Immature natural killer cell (primary cell): ENCODE measurements around the gene ABHD4. TPM values are rescaled to one million over a fixed set of nuclear protein-coding genes. Genes with fewer than 3 reads are reported as not detected.
"Not testable (repeated sequence)": the region's sequence is repeated elsewhere in the genome, so short reads cannot be mapped to it uniquely, and the experiment has no call there.

Experiments
- DNase-seq, 3 donors: peaks; one replicate each; pipeline ENCODE4 v3.0.0; 2022; ENCODE audit warnings: mixed read lengths in 1 of 3
- H3K27ac Mint-ChIP-seq, 6 donors: one replicate each; pipeline ENCODE4 v1.8.0; 2020; ENCODE audit warnings: mixed read lengths in 6 of 6, mild to moderate bottlenecking in 5 of 6, inconsistent platforms in 4 of 6, moderate library complexity in 3 of 6
- H3K27me3 Mint-ChIP-seq, 3 donors: one replicate each; pipeline ENCODE4 v1.8.0; 2020 to 2021; ENCODE audit warnings: low read depth in 3 of 3, mild to moderate bottlenecking in 3 of 3, mixed read lengths in 3 of 3, moderate library complexity in 3 of 3, inconsistent platforms in 1 of 3
- H3K36me3 Mint-ChIP-seq, 3 donors: one replicate each; pipeline ENCODE4 v1.8.0; 2020; ENCODE audit warnings: mixed read lengths in 3 of 3, inconsistent platforms in 2 of 3, mild to moderate bottlenecking in 2 of 3
- H3K4me1 Mint-ChIP-seq, 2 donors: one replicate each; pipeline ENCODE4 v1.8.0; 2020; ENCODE audit warnings: inconsistent platforms in 2 of 2, mild to moderate bottlenecking in 2 of 2, mixed read lengths in 2 of 2, moderate library complexity in 1 of 2
- H3K4me3 Mint-ChIP-seq, 5 donors: one replicate each; pipeline ENCODE4 v1.8.0; 2020; ENCODE audit warnings: mild to moderate bottlenecking in 5 of 5, mixed read lengths in 5 of 5, inconsistent platforms in 3 of 5, moderate library complexity in 3 of 5
- H3K9me3 Mint-ChIP-seq, 6 donors: one replicate each; pipeline ENCODE4 v1.8.0; 2020; ENCODE audit warnings: mild to moderate bottlenecking in 6 of 6, mixed read lengths in 6 of 6, inconsistent platforms in 4 of 6, moderate library complexity in 3 of 6
- polyA plus RNA-seq, 3 donors: library from polyadenylated mRNA; unstranded; fragments of 300-500 nt; fragmentation: Illumina TruSeq; gene quantifications; one replicate each; pipeline ENCODE4 v1.2.3, GENCODE V29; 2021

Gene ABHD4
- polyA plus RNA-seq, 3 donors from 2014 or later = 16.2 to 37.5 (median 30.8) TPM

GRCh38 chr14:22566266-22566665 is 31.8 kb upstream of the ABHD4 start:
- Mint-ChIP-seq H3K27ac (peak overlapping the region; percentile 99 to 100 (median 100)), H3K27me3 (peaks cover 4 to 24% (median 6%) of the 10 kb centered on the region in 3 donors), H3K4me3 (peak overlapping the region; percentile 59 to 81 (median 79)), H3K4me1 (peaks cover 92 to 95% of the 10 kb centered on the region in 2 donors)
- not testable (repeated sequence) for DNase-seq, H3K36me3 Mint-ChIP-seq, H3K9me3 Mint-ChIP-seq

- DNase-seq = no peak
- H3K9me3 Mint-ChIP-seq = no peaks in the 10 kb centered on the region
- H3K4me1 Mint-ChIP-seq = peaks cover 86 to 90% of the 10 kb centered on the region in 2 donors
- peak overlapping the region; percentile 58 to 74 (median 73) for H3K4me3 Mint-ChIP-seq
- H3K27ac Mint-ChIP-seq = peak overlapping the region; percentile 94 to 100 (median 100)
- H3K36me3 Mint-ChIP-seq = peaks cover 0 to 1% (median under 1%) of the 10 kb centered on the region in 3 donors
- peaks cover 0 to 18% (median 0%) of the 10 kb centered on the region in 3 donors for H3K27me3 Mint-ChIP-seq
Measured at GRCh38 chr14:22566845-22567244, 31.3 kb upstream of the ABHD4 start.

GRCh38 chr14:22567437-22567836 is 30.7 kb upstream of the ABHD4 start:
- peak in 2 of 3 donors; percentile 35 to 40 for DNase-seq
- H3K4me1 Mint-ChIP-seq = peaks cover 80 to 84% of the 10 kb centered on the region in 2 donors
- H3K4me3 Mint-ChIP-seq = peak overlapping the region; percentile 58 to 74 (median 73)

GRCh38 chr14:22569106-22569736 is 28.9 kb upstream of the ABHD4 start:
- H3K4me3 Mint-ChIP-seq = peak overlapping the region; percentile 56 to 81 (median 73)
- H3K4me1 Mint-ChIP-seq = peaks cover 62 to 66% of the 10 kb centered on the region in 2 donors
- peaks cover 0 to 15% (median 0%) of the 10 kb centered on the region in 3 donors for H3K27me3 Mint-ChIP-seq
- peaks cover 16 to 21% (median 19%) of the 10 kb centered on the region in 3 donors for H3K36me3 Mint-ChIP-seq
- H3K9me3 Mint-ChIP-seq = no peaks in the 10 kb centered on the region
- DNase-seq = no peak
- H3K27ac Mint-ChIP-seq = peak overlapping the region; percentile 95 to 100 (median 100)

More at GRCh38 chr14:22567437-22567836, 30.7 kb upstream of the ABHD4 start:
- Mint-ChIP-seq H3K27ac (peak overlapping the region; percentile 94 to 100 (median 100)), H3K27me3 (peaks cover 0 to 15% (median 0%) of the 10 kb centered on the region in 3 donors), H3K9me3 (no peaks in the 10 kb centered on the region), H3K36me3 (peaks cover 2 to 7% (median 5%) of the 10 kb centered on the region in 3 donors)

GRCh38 chr14:22569737-22570131 is 28.4 kb upstream of the ABHD4 start:
- no peaks in the 10 kb centered on the region for H3K9me3 Mint-ChIP-seq
- DNase-seq = no peak
- H3K27me3 Mint-ChIP-seq = peaks cover 0 to 11% (median 0%) of the 10 kb centered on the region in 3 donors
- H3K36me3 Mint-ChIP-seq = peaks cover 21 to 26% (median 24%) of the 10 kb centered on the region in 3 donors
- peaks cover 57 to 61% of the 10 kb centered on the region in 2 donors for H3K4me1 Mint-ChIP-seq
- H3K4me3 Mint-ChIP-seq = peak overlapping the region; percentile 56 to 81 (median 73)
- H3K27ac Mint-ChIP-seq = peak overlapping the region; percentile 95 to 100 (median 100)

GRCh38 chr14:22570132-22570949 is 27.8 kb upstream of the ABHD4 start:
- H3K4me1 Mint-ChIP-seq = peaks cover 51 to 55% of the 10 kb centered on the region in 2 donors
- DNase-seq = peak; percentile 94 to 96 (median 96)
- H3K27me3 Mint-ChIP-seq = peaks cover 0 to 9% (median 0%) of the 10 kb centered on the region in 3 donors
- H3K4me3 Mint-ChIP-seq = peak overlapping the region; percentile 56 to 81 (median 73)
- H3K27ac Mint-ChIP-seq = peak overlapping the region; percentile 95 to 100 (median 100)
- no peaks in the 10 kb centered on the region for H3K9me3 Mint-ChIP-seq
- H3K36me3 Mint-ChIP-seq = peaks cover 22 to 30% (median 25%) of the 10 kb centered on the region in 3 donors

GRCh38 chr14:22572562-22573058 is 25.5 kb upstream of the ABHD4 start:
- Mint-ChIP-seq H3K4me3 (no peak overlapping the region), H3K27me3 (peaks cover 0 to 9% (median 0%) of the 10 kb centered on the region in 3 donors), H3K36me3 (peaks cover 22 to 34% (median 28%) of the 10 kb centered on the region in 3 donors), H3K9me3 (no peaks in the 10 kb centered on the region), H3K27ac (peak overlapping the region in 1 of 6 donors; percentile 60), H3K4me1 (peaks cover 31 to 38% of the 10 kb centered on the region in 2 donors)
- no peak for DNase-seq

GRCh38 chr14:22573804-22574203 is 24.3 kb upstream of the ABHD4 start:
- Mint-ChIP-seq H3K4me3 (no peak overlapping the region), H3K9me3 (no peaks in the 10 kb centered on the region), H3K27ac (peak overlapping the region in 2 of 6 donors; percentile 17 to 21), H3K27me3 (peaks cover 0 to 7% (median 0%) of the 10 kb centered on the region in 3 donors), H3K4me1 (peaks cover 19 to 29% of the 10 kb centered on the region in 2 donors), H3K36me3 (peaks cover 22 to 37% (median 28%) of the 10 kb centered on the region in 3 donors)
- no peak for DNase-seq

- H3K36me3 Mint-ChIP-seq = peaks cover 23 to 34% (median 24%) of the 10 kb centered on the region in 3 donors
- H3K4me3 Mint-ChIP-seq = no peak overlapping the region
- H3K4me1 Mint-ChIP-seq = peaks cover 3 to 26% of the 10 kb centered on the region in 2 donors
- H3K27me3 Mint-ChIP-seq = no peaks in the 10 kb centered on the region
- H3K27ac Mint-ChIP-seq = peak overlapping the region in 1 of 6 donors; percentile 17
- no peaks in the 10 kb centered on the region for H3K9me3 Mint-ChIP-seq
- no peak for DNase-seq
Measured at GRCh38 chr14:22577334-22577908, 20.7 kb upstream of the ABHD4 start.

GRCh38 chr14:22579236-22579635 is 18.9 kb upstream of the ABHD4 start:
- Mint-ChIP-seq H3K27ac (peak overlapping the region in 1 of 6 donors; percentile 53), H3K36me3 (peaks cover 9 to 20% (median 10%) of the 10 kb centered on the region in 3 donors), H3K4me3 (no peak overlapping the region), H3K4me1 (peaks cover 15 to 45% of the 10 kb centered on the region in 2 donors), H3K27me3 (no peaks in the 10 kb centered on the region), H3K9me3 (no peaks in the 10 kb centered on the region)
- no peak for DNase-seq

GRCh38 chr14:22579881-22580280 is 18.2 kb upstream of the ABHD4 start:
- Mint-ChIP-seq H3K27ac (no peak overlapping the region), H3K9me3 (no peaks in the 10 kb centered on the region), H3K36me3 (peaks cover 3 to 13% (median 4%) of the 10 kb centered on the region in 3 donors), H3K4me1 (peaks cover 18 to 51% of the 10 kb centered on the region in 2 donors), H3K4me3 (no peak overlapping the region), H3K27me3 (no peaks in the 10 kb centered on the region)
- no peak for DNase-seq

GRCh38 chr14:22580625-22581024 is 17.5 kb upstream of the ABHD4 start:
- no peaks in the 10 kb centered on the region for H3K9me3 Mint-ChIP-seq
- no peak for DNase-seq
- peaks cover 3 to 11% (median 4%) of the 10 kb centered on the region in 3 donors for H3K36me3 Mint-ChIP-seq
- H3K27me3 Mint-ChIP-seq = no peaks in the 10 kb centered on the region
- peak overlapping the region in 1 of 6 donors; percentile 8 for H3K27ac Mint-ChIP-seq
- H3K4me1 Mint-ChIP-seq = peaks cover 22 to 58% of the 10 kb centered on the region in 2 donors
- H3K4me3 Mint-ChIP-seq = no peak overlapping the region

GRCh38 chr14:22583994-22584393 is 14.1 kb upstream of the ABHD4 start:
- Mint-ChIP-seq H3K4me3 (no peak overlapping the region), H3K4me1 (peaks cover 46 to 77% of the 10 kb centered on the region in 2 donors), H3K9me3 (no peaks in the 10 kb centered on the region), H3K27me3 (peaks cover 4 to 5% (median 4%) of the 10 kb centered on the region in 3 donors), H3K27ac (peak overlapping the region in 5 of 6 donors; percentile 31 to 77 (median 54)), H3K36me3 (peaks cover 0 to 4% (median 3%) of the 10 kb centered on the region in 3 donors)
- no peak for DNase-seq
